Sciatic nerve (tissue), 1 donor: ENCODE results near the gene C19orf38. TPM values are rescaled to one million over a fixed set of nuclear protein-coding genes. Genes with fewer than 3 reads are reported as not detected.

ENCODE experiments used
- microRNA-seq: library from miRNA; unstranded; fragments of <30 nt; microRNA quantifications from one replicate; pipeline ENCODE4 v1.2.0, GENCODE V29; 2020
- total RNA-seq: library from RNA; stranded (reverse); fragmentation: NEBNext Ultra II Directional; extraction: Animal tissue kit (Norgen Biotek cat#: 25700); gene quantifications from one replicate; pipeline ENCODE4 v1.2.1, GENCODE V29; 2021
- donor health status: DM: no; HTN: no; CAD: no.

Gene C19orf38
- total RNA-seq, 1 donor from 2014 or later: 2.7 TPM

Small RNA genes within 50 kb of the gene (microRNA-seq; reads per million reads assigned to microRNA genes)
- gene MIR199A1 (not detected), gene MIR6793 (not detected)

Other genes with a start within 250 kb of the C19orf38 start
- 281 TPM for gene SLC44A2, start 222.9 kb upstream of the C19orf38 start, total RNA-seq
- gene ILF3, start 194.1 kb upstream of the C19orf38 start, total RNA-seq: 198 TPM
- 43.8 TPM for gene QTRT1, start 147.0 kb upstream of the C19orf38 start, total RNA-seq
- 136 TPM for gene DNM2, start 130.3 kb upstream of the C19orf38 start, total RNA-seq
- 20.0 TPM for gene TMED1, start 12.2 kb upstream of the C19orf38 start, total RNA-seq
- 33.3 TPM for gene CARM1, start 23.1 kb downstream of the C19orf38 start, total RNA-seq
- gene YIPF2, start 80.2 kb downstream of the C19orf38 start, total RNA-seq: 33.1 TPM
- 14.4 TPM for gene TIMM29, start 80.4 kb downstream of the C19orf38 start, total RNA-seq
- gene SMARCA4, start 112.6 kb downstream of the C19orf38 start, total RNA-seq: 77.8 TPM
- 155 TPM for gene LDLR, start 241.0 kb downstream of the C19orf38 start, total RNA-seq